Memory B cell (primary cell): ENCODE results near the gene IPO9.
"Not testable (repeated sequence)": the region's sequence is repeated elsewhere in the genome, so short reads cannot be mapped to it uniquely, and the experiment has no call there.

Experiments
- ATAC-seq: fragments of 150-1000 bp; cut with Tn5 transposase; 2 replicates; pipeline ENCODE4 v1.10.0; 2021; ENCODE audit warnings: low read depth, mild to moderate bottlenecking, moderate library complexity
- DNase-seq, 2 donors: peaks; one replicate each; pipeline ENCODE4 v3.0.0; 2022; ENCODE audit warnings: low spot score in 2 of 2
- H3K27ac Mint-ChIP-seq: one replicate; pipeline ENCODE4 v1.8.0; 2022; ENCODE audit warnings: mild to moderate bottlenecking, moderate library complexity, mixed read lengths
- H3K27me3 Mint-ChIP-seq: one replicate; pipeline ENCODE4 v1.8.0; 2022; ENCODE audit warnings: mixed read lengths
- H3K36me3 Mint-ChIP-seq: one replicate; pipeline ENCODE4 v1.8.0; 2022; ENCODE audit warnings: mild to moderate bottlenecking, mixed read lengths
- H3K4me1 Mint-ChIP-seq: one replicate; pipeline ENCODE4 v1.8.0; 2022; ENCODE audit warnings: mixed read lengths
- H3K4me3 Mint-ChIP-seq: one replicate; pipeline ENCODE4 v1.8.0; 2022; ENCODE audit warnings: mild to moderate bottlenecking, moderate library complexity, mixed read lengths
- H3K9me3 Mint-ChIP-seq: one replicate; pipeline ENCODE4 v1.8.0; 2022; ENCODE audit warnings: mixed read lengths

IPO9 gene

GRCh38 chr1:201893431-201893830 is 64.5 kb downstream of the IPO9 start:
- ATAC-seq, result no peak
- Mint-ChIP-seq H3K27me3 (peaks cover 24% of the 10 kb centered on the region), H3K27ac (no peak overlapping the region), H3K36me3 (peaks cover 2% of the 10 kb centered on the region), H3K4me3 (no peak overlapping the region), H3K9me3 (no peaks in the 10 kb centered on the region), H3K4me1 (peaks cover 5% of the 10 kb centered on the region)
- no peak for DNase-seq

- no peak overlapping the region for H3K27ac Mint-ChIP-seq
- no peak overlapping the region for H3K4me3 Mint-ChIP-seq
- peaks cover 4% of the 10 kb centered on the region for H3K4me1 Mint-ChIP-seq
- ATAC-seq, result no peak
- H3K36me3 Mint-ChIP-seq, result peaks cover under 1% of the 10 kb centered on the region
- peaks cover 24% of the 10 kb centered on the region for H3K27me3 Mint-ChIP-seq
- no peak for DNase-seq
- H3K9me3 Mint-ChIP-seq, result no peaks in the 10 kb centered on the region
These were observed 65.6 kb downstream of the IPO9 start for GRCh38 chr1:201894343-201895119.

- H3K27ac Mint-ChIP-seq, result no peak overlapping the region
- peaks cover 5% of the 10 kb centered on the region for H3K4me1 Mint-ChIP-seq
- DNase-seq (no peak), ATAC-seq (no peak)
- H3K4me3 Mint-ChIP-seq, result no peak overlapping the region
- no peaks in the 10 kb centered on the region for H3K9me3 Mint-ChIP-seq
- peaks cover 25% of the 10 kb centered on the region for H3K27me3 Mint-ChIP-seq
- no peaks in the 10 kb centered on the region for H3K36me3 Mint-ChIP-seq
These were observed 66.2 kb downstream of the IPO9 start for GRCh38 chr1:201895120-201895665.

GRCh38 chr1:201895913-201896807 is 67.2 kb downstream of the IPO9 start:
- peak; percentile 42 to 58 for DNase-seq
- H3K9me3 Mint-ChIP-seq, result no peaks in the 10 kb centered on the region
- peaks cover 22% of the 10 kb centered on the region for H3K27me3 Mint-ChIP-seq
- H3K27ac Mint-ChIP-seq, result no peak overlapping the region
- H3K4me3 Mint-ChIP-seq, result peak overlapping the region; percentile 35
- ATAC-seq, result peak; percentile 84
- no peaks in the 10 kb centered on the region for H3K36me3 Mint-ChIP-seq
- H3K4me1 Mint-ChIP-seq, result peaks cover 6% of the 10 kb centered on the region

GRCh38 chr1:201896951-201897391 is 68.0 kb downstream of the IPO9 start:
- Mint-ChIP-seq H3K4me1 (peaks cover 6% of the 10 kb centered on the region), H3K4me3 (no peak overlapping the region), H3K27ac (no peak overlapping the region), H3K27me3 (peaks cover 16% of the 10 kb centered on the region), H3K9me3 (no peaks in the 10 kb centered on the region), H3K36me3 (no peaks in the 10 kb centered on the region)
- no peak for DNase-seq
- ATAC-seq, result no peak

GRCh38 chr1:201898240-201898894 is 69.4 kb downstream of the IPO9 start:
- no peaks in the 10 kb centered on the region for H3K36me3 Mint-ChIP-seq
- ATAC-seq, result no peak
- H3K9me3 Mint-ChIP-seq, result no peaks in the 10 kb centered on the region
- H3K4me3 Mint-ChIP-seq, result no peak overlapping the region
- DNase-seq, result no peak
- H3K27me3 Mint-ChIP-seq, result peaks cover 10% of the 10 kb centered on the region
- H3K4me1 Mint-ChIP-seq, result peaks cover 6% of the 10 kb centered on the region
- no peak overlapping the region for H3K27ac Mint-ChIP-seq

GRCh38 chr1:201898992-201899391 is 70.0 kb downstream of the IPO9 start:
- Mint-ChIP-seq H3K36me3 (no peaks in the 10 kb centered on the region), H3K4me3 (no peak overlapping the region), H3K4me1 (peaks cover 6% of the 10 kb centered on the region), H3K9me3 (no peaks in the 10 kb centered on the region), H3K27me3 (peaks cover 7% of the 10 kb centered on the region), H3K27ac (no peak overlapping the region)
- ATAC-seq (no peak), DNase-seq (no peak)

- Mint-ChIP-seq H3K27me3 (peaks cover 5% of the 10 kb centered on the region), H3K9me3 (no peaks in the 10 kb centered on the region), H3K27ac (no peak overlapping the region), H3K36me3 (no peaks in the 10 kb centered on the region), H3K4me3 (no peak overlapping the region), H3K4me1 (peaks cover 6% of the 10 kb centered on the region)
- DNase-seq, result no peak
- no peak for ATAC-seq
These were observed 70.9 kb downstream of the IPO9 start for GRCh38 chr1:201899683-201900429.

GRCh38 chr1:201900476-201900875 is 71.5 kb downstream of the IPO9 start:
- peaks cover 5% of the 10 kb centered on the region for H3K27me3 Mint-ChIP-seq
- H3K9me3 Mint-ChIP-seq, result no peaks in the 10 kb centered on the region
- no peak overlapping the region for H3K27ac Mint-ChIP-seq
- H3K4me3 Mint-ChIP-seq, result no peak overlapping the region
- no peaks in the 10 kb centered on the region for H3K36me3 Mint-ChIP-seq
- peaks cover 6% of the 10 kb centered on the region for H3K4me1 Mint-ChIP-seq
- ATAC-seq, result no peak
- no peak for DNase-seq

- not testable (repeated sequence) for ATAC-seq, H3K36me3 Mint-ChIP-seq, H3K27me3 Mint-ChIP-seq, DNase-seq, H3K4me3 Mint-ChIP-seq, H3K27ac Mint-ChIP-seq, H3K9me3 Mint-ChIP-seq, H3K4me1 Mint-ChIP-seq
These were observed 72.1 kb downstream of the IPO9 start for GRCh38 chr1:201901036-201901435.

GRCh38 chr1:201902198-201902597 is 73.2 kb downstream of the IPO9 start:
- Mint-ChIP-seq H3K36me3 (no peaks in the 10 kb centered on the region), H3K4me3 (no peak overlapping the region), H3K9me3 (no peaks in the 10 kb centered on the region), H3K27ac (no peak overlapping the region), H3K27me3 (peaks cover 5% of the 10 kb centered on the region), H3K4me1 (peaks cover 4% of the 10 kb centered on the region)
- no peak for ATAC-seq
- no peak for DNase-seq

GRCh38 chr1:201903135-201903534 is 74.2 kb downstream of the IPO9 start:
- no peak for DNase-seq
- Mint-ChIP-seq H3K9me3 (no peaks in the 10 kb centered on the region), H3K36me3 (no peaks in the 10 kb centered on the region), H3K4me1 (peaks cover 4% of the 10 kb centered on the region), H3K27ac (no peak overlapping the region), H3K27me3 (peaks cover 6% of the 10 kb centered on the region), H3K4me3 (no peak overlapping the region)
- no peak for ATAC-seq

GRCh38 chr1:201904579-201904978 is 75.6 kb downstream of the IPO9 start:
- Mint-ChIP-seq H3K9me3 (no peaks in the 10 kb centered on the region), H3K4me1 (peaks cover 4% of the 10 kb centered on the region), H3K27ac (no peak overlapping the region), H3K36me3 (no peaks in the 10 kb centered on the region), H3K27me3 (peaks cover 8% of the 10 kb centered on the region), H3K4me3 (no peak overlapping the region)
- no peak for ATAC-seq
- DNase-seq, result no peak
